Effector memory CD4-positive, alpha-beta T cell (primary cell): ENCODE results near the gene TRABD2A.
"Not testable (repeated sequence)": the region's sequence is repeated elsewhere in the genome, so short reads cannot be mapped to it uniquely, and the experiment has no call there.

ENCODE experiments used
- DNase-seq, 3 donors: peaks; one replicate each; pipeline ENCODE4 v3.0.0-alpha.2; 2020
- H3K27ac ChIP-seq: 2 replicates; pipeline ENCODE4 v1.7.0; 2013; ENCODE audit warnings: mild to moderate bottlenecking, low read length, moderate library complexity; ENCODE audit not compliant: insufficient read depth, poor library complexity, severe bottlenecking
- H3K27me3 ChIP-seq: replicated peaks from 2 replicates; pipeline ENCODE4 v1.7.0; 2013; ENCODE audit warnings: mild to moderate bottlenecking, low read length; ENCODE audit not compliant: insufficient read depth, control insufficient read depth, poor library complexity, severe bottlenecking
- H3K36me3 ChIP-seq: 2 replicates; pipeline ENCODE4 v1.7.0; 2013; ENCODE audit warnings: mild to moderate bottlenecking, low read length, moderate library complexity; ENCODE audit not compliant: control insufficient read depth, insufficient read depth
- H3K4me1 ChIP-seq: 2 replicates; pipeline ENCODE4 v1.7.0; 2013; ENCODE audit warnings: low read length, mild to moderate bottlenecking; ENCODE audit not compliant: control insufficient read depth, insufficient read depth, poor library complexity, severe bottlenecking
- H3K4me3 ChIP-seq: 2 replicates; pipeline ENCODE4 v1.7.0; 2013; ENCODE audit warnings: low read length, low read depth, mild to moderate bottlenecking; ENCODE audit not compliant: insufficient read depth, poor library complexity, severe bottlenecking
- H3K9me3 ChIP-seq: 2 replicates; pipeline ENCODE4 v1.7.0; 2013; ENCODE audit warnings: mild to moderate bottlenecking, low read length, moderate library complexity; ENCODE audit not compliant: control insufficient read depth

The TRABD2A gene

GRCh38 chr2:84786601-84787000 is 94.3 kb downstream of the TRABD2A start:
- no peak for DNase-seq
- H3K4me1 ChIP-seq: peaks cover 26% of the 10 kb centered on the region

GRCh38 chr2:84785950-84786349 is 94.9 kb downstream of the TRABD2A start:
- no peak for DNase-seq
- Histone ChIP-seq H3K27ac (no peak overlapping the region), H3K36me3 (no peaks in the 10 kb centered on the region), H3K4me1 (peaks cover 32% of the 10 kb centered on the region), H3K9me3 (no peaks in the 10 kb centered on the region), H3K4me3 (no peak overlapping the region), H3K27me3 (no peaks in the 10 kb centered on the region)

More at GRCh38 chr2:84786601-84787000, 94.3 kb downstream of the TRABD2A start:
- no peak overlapping the region for H3K27ac ChIP-seq
- H3K9me3 ChIP-seq: no peaks in the 10 kb centered on the region
- no peak overlapping the region for H3K4me3 ChIP-seq
- H3K36me3 ChIP-seq: no peaks in the 10 kb centered on the region
- no peaks in the 10 kb centered on the region for H3K27me3 ChIP-seq

DNA sequence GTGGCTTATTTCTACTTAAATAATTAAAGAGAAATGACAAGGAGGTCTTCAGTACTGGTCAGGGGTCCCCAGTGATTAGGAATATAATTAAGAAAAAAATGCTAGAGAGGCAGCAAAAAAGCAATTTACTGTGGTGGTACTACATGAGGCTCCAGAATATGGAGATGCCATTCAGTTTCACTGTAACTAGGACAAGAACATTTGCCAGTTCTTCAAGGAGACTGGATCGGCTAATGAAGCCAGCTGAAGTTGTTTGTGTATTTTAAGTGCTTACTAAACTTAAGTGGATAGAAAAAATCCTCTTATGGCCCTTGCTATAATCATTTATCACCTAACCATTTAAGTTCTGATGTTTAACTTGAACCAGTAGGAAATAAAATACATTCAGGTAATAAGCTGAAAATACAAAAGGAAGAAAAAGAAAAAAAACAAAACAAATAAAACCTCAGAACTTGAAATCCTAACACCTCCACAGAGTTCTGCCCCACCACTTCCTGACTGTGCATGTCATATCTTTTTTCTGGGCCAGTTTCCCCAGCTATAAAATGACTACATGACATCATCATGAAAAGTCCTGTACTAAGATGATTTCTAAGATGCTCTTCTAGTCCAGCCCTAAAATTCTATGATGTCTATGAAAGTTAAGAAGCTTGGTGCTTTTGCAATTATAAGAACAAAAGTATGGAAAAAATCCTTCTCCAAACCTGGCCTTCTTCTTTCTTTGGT is 98.0 kb downstream of the TRABD2A start:
- peak; percentile 6 to 32 (median 24) for DNase-seq
- Histone ChIP-seq H3K4me3 (peak overlapping the region; percentile 12), H3K27ac (peak overlapping the region; percentile 61)

GRCh38 chr2:84781942-84782716 is 98.8 kb downstream of the TRABD2A start:
- Histone ChIP-seq H3K27ac (peak overlapping the region; percentile 61), H3K27me3 (no peaks in the 10 kb centered on the region), H3K9me3 (no peaks in the 10 kb centered on the region), H3K4me3 (peak overlapping the region; percentile 12), H3K4me1 (peaks cover 45% of the 10 kb centered on the region), H3K36me3 (no peaks in the 10 kb centered on the region)
- DNase-seq: peak; percentile 7 to 35 (median 26)

More for the DNA sequence above, 98.0 kb downstream of the TRABD2A start:
- Histone ChIP-seq H3K36me3 (no peaks in the 10 kb centered on the region), H3K4me1 (peaks cover 45% of the 10 kb centered on the region), H3K27me3 (no peaks in the 10 kb centered on the region), H3K9me3 (no peaks in the 10 kb centered on the region)

DNA sequence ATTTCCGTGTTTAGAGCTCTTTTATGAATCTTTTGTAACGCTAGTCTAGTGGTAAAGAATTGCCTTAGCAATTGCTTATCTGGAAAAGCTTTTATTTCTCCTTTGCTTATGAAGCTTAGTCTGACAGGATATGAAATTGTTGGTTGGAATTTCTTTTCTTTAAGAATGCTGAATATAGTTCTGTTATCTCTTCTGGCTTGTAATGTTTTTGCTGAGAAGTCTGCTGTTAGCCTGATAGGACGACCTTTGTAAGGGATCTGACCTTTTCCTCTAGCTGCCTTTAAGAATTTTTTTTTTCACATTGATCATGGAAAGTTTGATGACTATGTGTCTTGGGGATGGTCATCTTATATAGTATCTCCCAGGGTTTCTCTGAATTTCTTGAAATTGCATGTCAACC is 101.1 kb downstream of the TRABD2A start:
- Histone ChIP-seq H3K36me3 (no peaks in the 10 kb centered on the region), H3K4me1 (peaks cover 42% of the 10 kb centered on the region), H3K4me3 (no peak overlapping the region), H3K27ac (no peak overlapping the region), H3K9me3 (no peaks in the 10 kb centered on the region), H3K27me3 (no peaks in the 10 kb centered on the region)
- no peak for DNase-seq

- peak overlapping the region; percentile 26 for H3K27ac ChIP-seq
- H3K4me3 ChIP-seq: no peak overlapping the region
- no peak for DNase-seq
- peaks cover 35% of the 10 kb centered on the region for H3K4me1 ChIP-seq
- no peaks in the 10 kb centered on the region for H3K36me3 ChIP-seq
- no peaks in the 10 kb centered on the region for H3K27me3 ChIP-seq
- H3K9me3 ChIP-seq: no peaks in the 10 kb centered on the region
Measured at GRCh38 chr2:84778911-84779690, 101.8 kb downstream of the TRABD2A start.

DNA sequence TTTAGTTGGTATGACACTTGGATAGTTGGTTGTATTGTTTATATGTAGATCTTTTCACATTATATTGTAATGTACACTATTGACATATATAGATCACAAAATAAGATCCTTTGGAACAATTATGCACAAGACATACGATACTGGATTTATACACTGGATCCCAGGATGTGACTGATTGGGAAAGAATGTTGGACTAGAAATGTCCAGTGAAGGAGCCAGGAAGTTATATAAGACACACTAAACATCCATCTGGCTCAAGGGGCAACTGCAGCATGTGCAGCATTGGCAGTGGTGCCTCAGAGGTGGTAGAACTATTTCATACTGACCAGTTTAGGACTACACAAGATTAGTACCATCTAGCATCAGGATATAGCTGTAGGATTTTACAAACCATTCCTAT is 104.9 kb downstream of the TRABD2A start:
- H3K27me3 ChIP-seq: no peaks in the 10 kb centered on the region
- H3K4me1 ChIP-seq: peaks cover 14% of the 10 kb centered on the region
- DNase-seq: no peak
- H3K27ac ChIP-seq: no peak overlapping the region
- no peak overlapping the region for H3K4me3 ChIP-seq
- no peaks in the 10 kb centered on the region for H3K9me3 ChIP-seq
- H3K36me3 ChIP-seq: no peaks in the 10 kb centered on the region

DNA sequence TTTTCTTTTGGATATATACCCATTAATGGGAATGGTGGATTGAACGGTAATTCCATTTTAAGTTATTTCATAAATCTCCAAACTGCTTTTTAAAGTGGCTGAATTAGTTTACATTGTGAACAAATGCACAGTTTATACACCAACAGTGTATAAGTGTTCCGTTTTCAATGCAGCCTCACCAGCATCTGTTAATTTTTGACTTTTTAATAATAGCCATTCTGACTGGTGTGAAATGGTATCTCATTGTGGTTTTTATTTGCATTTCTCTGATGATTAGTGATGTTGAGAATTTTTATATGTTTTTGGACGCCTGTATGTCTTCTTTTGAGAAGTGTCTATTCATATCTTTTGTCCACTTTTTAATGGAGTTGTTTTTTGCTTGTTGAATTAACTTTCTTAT is 107.3 kb downstream of the TRABD2A start:
- DNase-seq, H3K27ac ChIP-seq, H3K4me1 ChIP-seq, H3K36me3 ChIP-seq, H3K4me3 ChIP-seq, H3K27me3 ChIP-seq, H3K9me3 ChIP-seq: not testable (repeated sequence)
